Left lung (tissue), 10 donors: ENCODE results near the gene SNRPA1. TPM values are rescaled to one million over a fixed set of nuclear protein-coding genes. Genes with fewer than 3 reads are reported as not detected.

Experiments used
- ATAC-seq: fragments of 200-7000 bp; cut with Tn5 transposase; one replicate; pipeline ENCODE4 v1.9.1; 2020; ENCODE audit warnings: moderate library complexity
- DNase-seq, 4 donors: peaks; one replicate each; pipeline ENCODE4 v3.0.0-alpha.2; 2013 to 2020
- H3K27ac ChIP-seq, 2 donors: fragments of 200-600 bp; sonication (generic) in 1 of 2; one replicate each; pipeline versions ENCODE4 v1.5.0 to v1.8.0; 2020 to 2021
- H3K27me3 ChIP-seq, 2 donors: fragments of 200-600 bp; sonication (generic) in 1 of 2; one replicate each; pipeline versions ENCODE4 v1.5.0 to v1.8.0; 2020 to 2021
- H3K36me3 ChIP-seq, 2 donors: fragments of 200-600 bp; sonication (generic) in 1 of 2; one replicate each; pipeline versions ENCODE4 v1.5.0 to v1.8.0; 2020 to 2021
- H3K4me1 ChIP-seq, 2 donors: fragments of 200-600 bp; one replicate each; pipeline ENCODE4 v1.8.0; 2021
- H3K4me3 ChIP-seq, 2 donors: fragments of 200-600 bp; sonication (generic) in 1 of 2; one replicate each; pipeline versions ENCODE4 v1.5.0 to v1.8.0; 2020 to 2021; ENCODE audit warnings: mild to moderate bottlenecking in 1 of 2
- H3K9me3 ChIP-seq, 2 donors: fragments of 200-600 bp; sonication (generic) in 1 of 2; one replicate each; pipeline versions ENCODE4 v1.5.0 to v1.8.0; 2020 to 2021
- CTCF ChIP-seq, 2 donors: fragments of 200-600 bp; sonication (generic) in 1 of 2; IDR thresholded peaks; one replicate each; pipeline versions ENCODE4 v1.5.0 to v1.8.0; 2021; ENCODE audit warnings: antibody characterized with exemption in 2 of 2
- intact Hi-C, 2 donors: fragments of 100-400 bp; cut with DNase I; formaldehyde crosslinking; loops; one replicate each; pipeline versions ENCODE4 v1.11.2 to v1.14.2; 2022
- polyA plus RNA-seq, 6 donors: library from polyadenylated mRNA; unstranded; fragments of 120-200 nt; gene quantifications; one replicate each; pipeline ENCODE4 v1.2.1, GENCODE V29; 2013; ENCODE audit not compliant: insufficient read length in 6 of 6
- total RNA-seq, 2 donors: library from RNA; stranded (reverse); fragmentation: NEBNext Ultra II Directional; extraction: Animal tissue kit (Norgen Biotek cat#: 25700); gene quantifications; one replicate each; pipeline ENCODE4 v1.2.1, GENCODE V29; 2021
- donor health status: DM: no; HTN: yes; CAD: no.
- donor health status: DM: no; HTN: no; CAD: no.

The SNRPA1 gene
- total and polyA plus RNA-seq, 8 donors = 34.4 to 74.2 (median 61.8) TPM

GRCh38 chr15:101267320-101268104 is 27.5 kb downstream of the SNRPA1 start:
- intact Hi-C loops = no loop called here
- Histone ChIP-seq H3K27me3 (no peaks in the 10 kb centered on the region), H3K9me3 (no peaks in the 10 kb centered on the region), H3K27ac (peak overlapping the region; percentile 48 to 57), H3K4me3 (no peak overlapping the region), H3K36me3 (peaks cover 0 to 40% of the 10 kb centered on the region in 2 donors), H3K4me1 (peaks cover 0 to 15% of the 10 kb centered on the region in 2 donors)
- ATAC-seq (peak; percentile 63), DNase-seq (no peak)
- no peak for TF ChIP-seq CTCF (IDR thresholded peaks at IDR 0.05)

- no peak for ATAC-seq
- TF ChIP-seq CTCF (IDR thresholded peaks at IDR 0.05) = no peak
Measured at GRCh38 chr15:101266787-101267186, 28.3 kb downstream of the SNRPA1 start.

GRCh38 chr15:101266034-101266433 is 29.0 kb downstream of the SNRPA1 start:
- Histone ChIP-seq H3K9me3 (no peaks in the 10 kb centered on the region), H3K27me3 (no peaks in the 10 kb centered on the region), H3K36me3 (peaks cover 0 to 25% of the 10 kb centered on the region in 2 donors), H3K27ac (peak overlapping the region in 1 of 2 donors; percentile 57), H3K4me1 (peaks cover 0 to 15% of the 10 kb centered on the region in 2 donors), H3K4me3 (no peak overlapping the region)
- DNase-seq (no peak), ATAC-seq (no peak)
- intact Hi-C loops = no loop called here
- no peak for TF ChIP-seq CTCF (IDR thresholded peaks at IDR 0.05)

More at GRCh38 chr15:101266787-101267186, 28.3 kb downstream of the SNRPA1 start:
- Histone ChIP-seq H3K36me3 (peaks cover 0 to 33% of the 10 kb centered on the region in 2 donors), H3K4me1 (peaks cover 0 to 15% of the 10 kb centered on the region in 2 donors), H3K4me3 (no peak overlapping the region), H3K27ac (peak overlapping the region; percentile 48 to 57), H3K27me3 (no peaks in the 10 kb centered on the region), H3K9me3 (no peaks in the 10 kb centered on the region)
- DNase-seq = no peak
- intact Hi-C loops = no loop called here

- H3K27me3 ChIP-seq = no peaks in the 10 kb centered on the region
- no peak for TF ChIP-seq CTCF (IDR thresholded peaks at IDR 0.05)
- peaks cover 0 to 15% of the 10 kb centered on the region in 2 donors for H3K4me1 ChIP-seq
- H3K27ac ChIP-seq = no peak overlapping the region
- no peak overlapping the region for H3K4me3 ChIP-seq
- intact Hi-C loops = no loop called here
- H3K9me3 ChIP-seq = no peaks in the 10 kb centered on the region
- peaks cover 0 to 16% of the 10 kb centered on the region in 2 donors for H3K36me3 ChIP-seq
- DNase-seq = no peak
- no peak for ATAC-seq
Measured at GRCh38 chr15:101264911-101265641, 30.0 kb downstream of the SNRPA1 start.

GRCh38 chr15:101264011-101264410 is 31.0 kb downstream of the SNRPA1 start:
- Histone ChIP-seq H3K4me1 (peaks cover 0 to 15% of the 10 kb centered on the region in 2 donors), H3K27ac (no peak overlapping the region), H3K4me3 (no peak overlapping the region), H3K9me3 (no peaks in the 10 kb centered on the region), H3K36me3 (peaks cover 0 to 5% of the 10 kb centered on the region in 2 donors), H3K27me3 (no peaks in the 10 kb centered on the region)
- no peak for ATAC-seq
- no peak for DNase-seq
- intact Hi-C loops = no loop called here
- TF ChIP-seq CTCF (IDR thresholded peaks at IDR 0.05) = no peak
